ENCODE measurements around the gene CUL4A.

- TF ChIP-seq CTCF (IDR thresholded peaks at IDR 0.05 in 4 of 5, conservative IDR thresholded peaks at IDR 0.05 in 1 of 5): no peak
- TF ChIP-seq POLR2A (IDR thresholded peaks at IDR 0.05): no peak
Observed at GRCh38 chr13:113169277-113170272, 39.8 kb upstream of the CUL4A start.
